ENCODE data around the gene EPHB2.

DNA sequence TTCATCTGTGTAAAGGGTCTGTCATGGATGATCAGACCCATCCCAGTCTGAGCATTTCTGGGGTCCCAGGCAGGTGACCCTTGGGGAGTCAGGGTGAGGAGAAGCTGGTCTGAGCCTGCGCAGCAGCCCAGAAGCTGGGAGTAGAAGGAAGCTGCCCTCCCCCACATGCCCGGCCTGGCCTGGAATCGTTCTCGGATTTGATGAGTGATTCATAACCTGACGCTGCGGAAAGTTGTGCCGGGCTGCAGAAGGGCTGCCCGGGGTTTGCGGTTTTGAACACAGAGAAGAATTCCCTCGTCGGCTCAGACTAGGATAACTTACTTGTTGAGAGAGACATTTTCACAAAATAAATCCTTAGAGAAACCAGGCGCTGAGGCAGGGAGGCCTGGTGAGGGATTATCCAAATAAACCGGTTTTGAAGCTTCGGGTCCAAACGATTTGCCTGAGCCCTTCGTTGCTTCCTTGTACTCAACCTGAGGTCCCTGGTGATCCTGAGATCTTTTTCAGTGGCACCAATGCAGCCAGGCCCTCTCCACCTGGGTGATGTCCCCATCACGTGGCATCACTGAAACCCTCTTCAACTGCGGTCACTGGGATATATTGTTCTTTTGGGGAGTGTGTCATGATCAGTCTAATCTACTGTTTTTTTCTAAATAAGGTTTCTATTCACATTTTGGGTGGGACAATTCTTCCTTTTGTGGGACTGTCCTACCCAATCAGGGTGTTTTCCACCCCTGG is 29.2 kb downstream of the EPHB2 start:
- TF ChIP-seq FOXK1 (CRISPR knock-in tag; IDR thresholded peaks at IDR 0.05) (no peak), TEAD1 (CRISPR knock-in tag; IDR thresholded peaks at IDR 0.05) (no peak)
- TF ChIP-seq, protein P1, sequence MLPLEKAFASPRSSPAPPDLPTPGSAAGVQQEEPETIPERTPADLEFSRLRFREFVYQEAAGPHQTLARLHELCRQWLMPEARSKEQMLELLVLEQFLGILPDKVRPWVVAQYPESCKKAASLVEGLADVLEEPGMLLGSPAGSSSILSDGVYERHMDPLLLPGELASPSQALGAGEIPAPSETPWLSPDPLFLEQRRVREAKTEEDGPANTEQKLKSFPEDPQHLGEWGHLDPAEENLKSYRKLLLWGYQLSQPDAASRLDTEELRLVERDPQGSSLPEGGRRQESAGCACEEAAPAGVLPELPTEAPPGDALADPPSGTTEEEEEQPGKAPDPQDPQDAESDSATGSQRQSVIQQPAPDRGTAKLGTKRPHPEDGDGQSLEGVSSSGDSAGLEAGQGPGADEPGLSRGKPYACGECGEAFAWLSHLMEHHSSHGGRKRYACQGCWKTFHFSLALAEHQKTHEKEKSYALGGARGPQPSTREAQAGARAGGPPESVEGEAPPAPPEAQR (CRISPR knock-in tag; IDR thresholded peaks at IDR 0.05), result no peak
- TF ChIP-seq, protein P2, sequence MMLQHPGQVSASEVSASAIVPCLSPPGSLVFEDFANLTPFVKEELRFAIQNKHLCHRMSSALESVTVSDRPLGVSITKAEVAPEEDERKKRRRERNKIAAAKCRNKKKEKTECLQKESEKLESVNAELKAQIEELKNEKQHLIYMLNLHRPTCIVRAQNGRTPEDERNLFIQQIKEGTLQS (CRISPR knock-in tag; conservative IDR thresholded peaks at IDR 0.05), result no peak
- TF ChIP-seq, protein P3, sequence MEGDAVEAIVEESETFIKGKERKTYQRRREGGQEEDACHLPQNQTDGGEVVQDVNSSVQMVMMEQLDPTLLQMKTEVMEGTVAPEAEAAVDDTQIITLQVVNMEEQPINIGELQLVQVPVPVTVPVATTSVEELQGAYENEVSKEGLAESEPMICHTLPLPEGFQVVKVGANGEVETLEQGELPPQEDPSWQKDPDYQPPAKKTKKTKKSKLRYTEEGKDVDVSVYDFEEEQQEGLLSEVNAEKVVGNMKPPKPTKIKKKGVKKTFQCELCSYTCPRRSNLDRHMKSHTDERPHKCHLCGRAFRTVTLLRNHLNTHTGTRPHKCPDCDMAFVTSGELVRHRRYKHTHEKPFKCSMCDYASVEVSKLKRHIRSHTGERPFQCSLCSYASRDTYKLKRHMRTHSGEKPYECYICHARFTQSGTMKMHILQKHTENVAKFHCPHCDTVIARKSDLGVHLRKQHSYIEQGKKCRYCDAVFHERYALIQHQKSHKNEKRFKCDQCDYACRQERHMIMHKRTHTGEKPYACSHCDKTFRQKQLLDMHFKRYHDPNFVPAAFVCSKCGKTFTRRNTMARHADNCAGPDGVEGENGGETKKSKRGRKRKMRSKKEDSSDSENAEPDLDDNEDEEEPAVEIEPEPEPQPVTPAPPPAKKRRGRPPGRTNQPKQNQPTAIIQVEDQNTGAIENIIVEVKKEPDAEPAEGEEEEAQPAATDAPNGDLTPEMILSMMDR (IDR thresholded peaks at IDR 0.05), result no peak
